ENCODE measurements around the gene WLS.

WLS gene

DNA sequence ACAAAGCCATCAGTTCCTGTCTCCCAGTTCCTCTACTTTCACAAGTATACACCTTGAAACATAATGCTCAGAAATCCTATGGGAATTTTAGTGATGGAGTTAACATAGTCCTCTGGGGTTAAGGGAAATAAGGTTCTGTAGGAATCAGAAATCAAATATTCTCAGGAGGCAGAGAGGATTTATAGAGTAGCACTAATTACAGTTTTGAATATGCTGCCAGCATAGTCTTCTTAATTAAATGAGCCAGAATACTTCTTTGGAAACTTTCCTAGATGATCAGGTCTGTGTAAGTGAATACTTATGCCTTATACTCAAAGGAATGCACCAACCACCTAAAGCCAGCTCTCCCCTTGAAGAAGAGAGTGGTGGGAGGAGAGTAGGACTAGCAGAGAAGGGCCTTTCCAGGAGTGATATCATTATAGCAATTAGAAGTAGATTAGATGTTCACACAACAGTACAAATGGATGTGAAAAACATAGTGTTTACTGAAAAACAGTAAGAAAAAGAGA, 150.5 kb downstream of the WLS start:
- DNase-seq (ENCODE audit: low spot score) = no peak

DNA sequence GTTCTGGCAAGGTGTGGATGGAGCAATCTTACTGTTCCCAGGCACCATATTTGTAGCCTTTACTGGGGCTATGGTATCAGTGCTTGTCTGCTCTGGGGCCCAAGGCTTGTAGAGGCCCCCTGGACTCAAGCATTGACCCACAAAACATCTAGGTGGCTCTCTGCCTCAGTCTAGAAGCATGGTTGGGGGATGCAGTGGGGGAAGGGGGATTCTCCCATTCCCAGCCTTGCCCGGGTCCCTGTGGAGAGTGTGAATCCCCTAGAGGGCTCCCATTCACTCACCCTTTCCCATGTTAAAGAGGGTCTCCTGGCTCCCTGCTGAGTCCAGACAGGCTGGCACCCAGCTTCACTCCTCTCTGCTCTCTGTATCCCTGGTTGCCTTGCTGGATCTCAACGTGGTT, 153.7 kb downstream of the WLS start:
- DNase-seq (ENCODE audit: low spot score) = no peak
